Measurements from ENCODE around the gene RIMS4.
"Not testable (repeated sequence)": the region's sequence is repeated elsewhere in the genome, so short reads cannot be mapped to it uniquely, and the experiment has no call there.

Gene RIMS4

DNA sequence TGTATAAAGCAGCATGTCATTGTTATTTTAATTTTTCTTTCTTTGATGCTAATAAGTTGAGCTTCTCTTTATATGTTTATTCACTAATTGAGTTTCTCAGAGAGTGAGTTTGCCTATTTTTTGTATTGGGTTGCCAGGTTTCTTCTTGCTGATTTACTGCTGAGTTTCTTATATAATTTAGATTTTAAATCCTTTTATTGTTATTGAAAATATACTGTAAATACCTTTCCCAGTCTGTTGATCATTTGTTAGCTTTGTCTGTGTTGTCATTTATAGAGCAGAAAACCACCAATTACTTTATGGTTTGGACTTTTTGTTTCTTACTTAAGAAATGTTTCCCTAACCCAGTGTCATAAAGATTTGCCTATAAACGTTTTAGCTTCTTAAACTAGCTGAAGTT is 17.1 kb upstream of the RIMS4 start:
- no peak for DNase-seq (ENCODE audit: extremely low spot score)
- ChIA-PET POLR2A (no interaction called here), CTCF (no interaction called here)
- TF ChIP-seq, protein P1, sequence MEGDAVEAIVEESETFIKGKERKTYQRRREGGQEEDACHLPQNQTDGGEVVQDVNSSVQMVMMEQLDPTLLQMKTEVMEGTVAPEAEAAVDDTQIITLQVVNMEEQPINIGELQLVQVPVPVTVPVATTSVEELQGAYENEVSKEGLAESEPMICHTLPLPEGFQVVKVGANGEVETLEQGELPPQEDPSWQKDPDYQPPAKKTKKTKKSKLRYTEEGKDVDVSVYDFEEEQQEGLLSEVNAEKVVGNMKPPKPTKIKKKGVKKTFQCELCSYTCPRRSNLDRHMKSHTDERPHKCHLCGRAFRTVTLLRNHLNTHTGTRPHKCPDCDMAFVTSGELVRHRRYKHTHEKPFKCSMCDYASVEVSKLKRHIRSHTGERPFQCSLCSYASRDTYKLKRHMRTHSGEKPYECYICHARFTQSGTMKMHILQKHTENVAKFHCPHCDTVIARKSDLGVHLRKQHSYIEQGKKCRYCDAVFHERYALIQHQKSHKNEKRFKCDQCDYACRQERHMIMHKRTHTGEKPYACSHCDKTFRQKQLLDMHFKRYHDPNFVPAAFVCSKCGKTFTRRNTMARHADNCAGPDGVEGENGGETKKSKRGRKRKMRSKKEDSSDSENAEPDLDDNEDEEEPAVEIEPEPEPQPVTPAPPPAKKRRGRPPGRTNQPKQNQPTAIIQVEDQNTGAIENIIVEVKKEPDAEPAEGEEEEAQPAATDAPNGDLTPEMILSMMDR (IDR thresholded peaks at IDR 0.05; ENCODE audit: control extremely low read depth, extremely low read depth, low read depth, missing control alignments), result no peak

- POLR2A ChIA-PET, result not testable (repeated sequence)
Measured at GRCh38 chr20:44821576-44821975, 11.2 kb upstream of the RIMS4 start.

DNA sequence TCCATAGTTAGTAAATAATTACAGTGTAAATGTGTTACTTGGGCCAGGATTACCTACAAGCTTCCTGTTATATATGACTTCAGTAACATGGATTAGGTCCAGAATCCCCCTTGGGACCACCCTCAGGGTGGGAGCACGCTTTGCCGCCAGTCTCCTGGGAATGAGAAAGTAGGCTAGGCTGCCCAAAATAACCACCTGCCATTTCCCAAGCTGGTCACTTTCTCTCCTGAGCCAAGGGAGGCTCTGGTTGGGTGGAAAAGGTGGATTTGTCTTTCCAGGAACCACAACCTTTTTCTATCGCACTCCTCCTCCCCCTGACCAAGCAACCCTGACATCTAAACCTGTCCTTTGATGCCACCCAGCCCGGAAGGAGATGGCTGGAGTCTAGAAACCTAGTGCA is 9.6 kb upstream of the RIMS4 start:
- TF ChIP-seq, protein P1 (IDR thresholded peaks at IDR 0.05; ENCODE audit: control extremely low read depth, extremely low read depth, low read depth, missing control alignments), result no peak
- CTCF ChIA-PET, result no interaction called here
- no peak for DNase-seq (ENCODE audit: extremely low spot score)
- POLR2A ChIA-PET, result no interaction called here

More at GRCh38 chr20:44821576-44821975, 11.2 kb upstream of the RIMS4 start:
- CTCF ChIA-PET; DNase-seq (ENCODE audit: extremely low spot score): not testable (repeated sequence)

GRCh38 chr20:44817143-44817910 is 7.0 kb upstream of the RIMS4 start:
- POLR2A ChIA-PET, result no interaction called here

DNA sequence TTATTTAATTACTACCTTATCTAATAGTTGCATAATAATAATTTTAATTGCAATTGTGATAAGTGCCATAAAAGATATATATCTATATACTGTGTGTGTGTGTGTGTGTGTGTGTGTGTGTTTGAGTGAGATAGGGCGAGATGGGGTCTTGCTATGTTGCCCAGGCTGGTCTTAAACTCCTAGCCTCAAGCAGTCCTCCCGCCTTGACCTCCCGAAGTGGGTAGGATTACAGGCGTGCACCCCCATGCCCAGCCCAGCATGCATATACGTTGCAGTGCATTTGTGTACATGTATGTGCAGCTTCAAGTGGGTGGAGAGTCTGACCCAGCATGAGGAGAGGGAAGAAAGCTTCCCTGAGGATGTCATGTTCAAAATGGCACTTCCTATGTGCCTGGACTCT is 4.6 kb upstream of the RIMS4 start:
- DNase-seq (ENCODE audit: extremely low spot score), result no peak
- POLR2A ChIA-PET, result no interaction called here

More at GRCh38 chr20:44817143-44817910, 7.0 kb upstream of the RIMS4 start:
- CTCF ChIA-PET, result interaction anchor here (0.5 to 0.8 kb wide), 2 partner anchors 14 to 17 kb away, joined by 3 read pairs; no protein-coding TSS in a partner anchor
- TF ChIP-seq, protein P1 (IDR thresholded peaks at IDR 0.05; ENCODE audit: control extremely low read depth, extremely low read depth, low read depth, missing control alignments), result no peak
- DNase-seq (ENCODE audit: extremely low spot score), result no peak

DNA sequence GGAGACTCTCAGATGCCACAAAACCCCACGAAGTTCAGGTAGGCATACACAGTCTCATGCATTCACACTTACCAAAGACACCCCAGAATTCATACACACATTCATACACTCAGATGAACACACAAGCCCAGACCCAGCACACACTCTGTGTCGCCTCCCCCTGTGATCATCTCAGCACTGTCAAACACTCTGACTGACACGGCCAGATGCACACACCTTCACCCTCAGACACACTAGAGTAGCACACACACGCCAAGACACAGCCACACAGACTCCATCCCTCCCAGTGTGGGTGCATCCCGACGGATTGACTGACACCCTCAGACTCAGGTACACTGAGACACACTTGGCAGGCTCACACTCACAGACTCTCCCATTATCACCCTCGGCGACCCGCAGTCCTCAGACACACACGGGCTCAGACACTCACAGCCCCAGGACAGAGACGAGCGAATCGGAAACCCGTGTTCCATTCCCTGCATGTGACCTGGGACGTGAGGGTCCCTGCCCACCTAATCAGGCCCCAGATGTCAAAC is 872 bp upstream of the RIMS4 start:
- CTCF ChIA-PET, result interaction anchor here (1.0 to 1.1 kb wide), 2 partner anchors 64 to 127 kb away, joined by 3 read pairs; no protein-coding TSS in a partner anchor
- TF ChIP-seq, protein P1 (IDR thresholded peaks at IDR 0.05; ENCODE audit: control extremely low read depth, extremely low read depth, low read depth, missing control alignments), result no peak

More for the DNA sequence above, 4.6 kb upstream of the RIMS4 start:
- TF ChIP-seq, protein P1 (IDR thresholded peaks at IDR 0.05; ENCODE audit: control extremely low read depth, extremely low read depth, low read depth, missing control alignments), result no peak
- CTCF ChIA-PET, result no interaction called here

DNA sequence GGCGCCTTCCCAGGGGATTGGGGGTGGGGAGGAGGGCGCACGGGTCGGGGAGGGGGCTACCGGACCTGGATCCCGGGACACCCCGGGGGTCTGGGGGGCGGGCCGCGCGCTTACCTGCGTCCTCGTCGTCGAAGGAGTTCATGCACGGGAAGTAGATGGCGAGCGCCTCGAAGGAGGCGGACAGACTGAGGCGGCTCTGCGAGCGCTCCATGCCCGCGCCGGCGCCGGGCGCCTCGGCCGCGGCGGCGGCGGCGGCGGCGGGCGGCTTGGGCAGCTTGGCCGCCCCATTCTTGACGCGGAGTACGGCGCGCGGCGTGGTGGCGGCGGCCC is 320 bp downstream of the RIMS4 start:
- POLR2A ChIA-PET, result no interaction called here
- CTCF ChIA-PET, result no interaction called here
- no peak for DNase-seq (ENCODE audit: extremely low spot score)
- TF ChIP-seq, protein P1 (IDR thresholded peaks at IDR 0.05; ENCODE audit: control extremely low read depth, extremely low read depth, low read depth, missing control alignments), result no peak

More for the DNA sequence above, 872 bp upstream of the RIMS4 start:
- POLR2A ChIA-PET, result no interaction called here
- no peak for DNase-seq (ENCODE audit: extremely low spot score)

Measured in GM10248 (cell line).